Stimulated activated naive CD4-positive, alpha-beta T cell treated with Interleukin-2 at 50 U/mL for 16 hours (primary cell): Measurements from ENCODE around the gene DNM3.

Experiments used
- DNase-seq: peaks from one replicate; lab custom pipeline; 2025; lab: John Stamatoyannopoulos, UW

DNM3 gene

DNA sequence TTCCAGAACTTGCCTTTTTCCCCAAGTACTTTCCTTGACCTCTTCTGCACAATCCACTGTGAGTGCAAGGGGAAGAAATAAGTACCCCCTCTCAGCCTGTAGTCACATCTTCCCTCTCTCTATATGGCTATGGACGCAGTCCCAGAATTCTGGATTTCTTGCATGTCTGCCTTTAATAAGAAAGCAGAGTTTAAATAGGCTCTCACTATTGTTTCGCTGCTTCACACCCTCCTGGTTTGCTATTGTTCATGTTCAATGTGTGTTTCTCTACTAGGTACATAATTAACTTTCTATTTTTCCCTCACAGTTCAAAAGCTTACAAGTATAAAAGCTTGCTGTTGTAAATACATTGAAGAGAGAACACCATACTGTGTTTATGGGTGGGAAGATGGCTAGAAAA lies 397.7 kb downstream of the DNM3 start:
- DNase-seq = no peak

DNA sequence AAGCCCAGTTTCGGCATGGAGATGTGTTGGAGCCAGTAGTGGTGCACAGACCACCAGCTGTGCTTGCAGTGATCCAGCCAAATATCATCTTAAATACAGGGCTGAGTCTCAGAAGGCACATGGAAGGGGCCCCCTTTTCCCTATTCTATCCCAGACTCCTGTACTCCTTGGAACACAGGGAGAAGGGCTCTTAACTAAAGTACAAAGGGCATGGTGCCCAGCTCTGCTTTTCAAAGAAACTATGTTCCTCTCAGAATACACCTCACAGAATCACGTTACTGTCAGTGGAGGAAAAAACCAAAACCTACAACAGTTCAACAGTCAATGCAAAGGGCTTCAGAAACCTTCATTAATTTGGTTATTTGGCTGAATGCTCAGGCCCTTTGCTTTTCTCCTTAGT lies 398.6 kb downstream of the DNM3 start:
- no peak for DNase-seq

GRCh38 chr1:172241540-172241939 lies 400.2 kb downstream of the DNM3 start:
- DNase-seq = no peak

- no peak for DNase-seq
Measured at GRCh38 chr1:172244865-172245264, 403.6 kb downstream of the DNM3 start.

DNA sequence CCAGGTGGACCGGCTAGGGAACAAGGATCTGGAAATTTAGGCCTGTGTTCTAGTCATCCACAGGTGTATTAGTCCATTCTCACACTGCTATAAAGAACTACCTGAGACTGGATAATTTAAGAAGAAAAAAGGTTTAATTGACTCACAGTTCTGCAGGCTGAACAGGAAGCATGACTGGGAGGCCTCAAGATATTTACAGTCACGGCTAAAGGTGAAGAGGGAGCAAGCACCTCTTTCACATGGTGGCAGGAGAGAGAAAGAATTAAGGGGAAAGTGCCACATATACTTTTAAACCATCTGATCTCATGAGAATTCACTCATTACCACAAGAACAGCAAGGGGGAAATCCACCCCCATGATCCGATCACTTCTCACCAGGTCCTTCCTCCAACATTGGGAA lies 404.5 kb downstream of the DNM3 start:
- no peak for DNase-seq

DNA sequence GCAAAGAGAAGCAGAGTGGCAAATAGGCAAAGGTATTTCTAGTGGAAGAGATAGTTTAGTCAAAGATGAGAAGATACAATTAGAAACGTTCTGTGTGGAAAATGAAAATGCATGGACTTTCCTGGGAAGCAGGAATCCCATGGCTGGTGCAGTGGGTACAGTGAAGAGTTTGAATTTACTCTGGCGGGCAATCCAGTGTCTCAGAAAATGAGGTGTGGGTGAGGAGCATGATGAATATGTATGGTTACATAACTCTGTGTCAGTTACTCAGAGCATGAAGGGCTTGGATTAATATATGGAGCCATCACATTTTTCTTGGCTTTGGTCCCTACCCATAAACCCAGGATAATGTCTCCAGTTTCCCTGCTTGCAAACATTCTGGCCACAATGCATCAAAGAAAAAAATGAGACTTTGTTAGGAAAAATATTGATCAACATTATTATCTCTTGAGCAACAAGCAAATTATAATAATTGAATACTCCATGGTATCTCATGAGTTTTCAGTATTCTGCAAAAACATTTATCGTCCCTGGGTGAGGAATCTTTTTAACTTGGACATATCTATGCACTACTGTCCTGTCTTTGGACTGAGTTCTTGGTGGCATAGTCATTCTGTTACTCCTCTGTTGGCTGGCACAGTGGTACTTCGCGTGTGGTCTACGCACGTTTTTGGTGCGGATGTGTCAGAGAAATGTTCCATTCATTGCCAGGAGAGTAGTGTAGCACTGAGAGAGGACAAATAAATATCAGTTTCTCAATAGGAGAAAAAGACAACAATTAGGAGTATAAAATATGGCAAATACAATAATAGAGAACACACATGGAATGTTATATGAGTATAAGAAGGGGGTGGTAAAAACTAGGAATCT lies 405.5 kb downstream of the DNM3 start:
- no peak for DNase-seq

DNA sequence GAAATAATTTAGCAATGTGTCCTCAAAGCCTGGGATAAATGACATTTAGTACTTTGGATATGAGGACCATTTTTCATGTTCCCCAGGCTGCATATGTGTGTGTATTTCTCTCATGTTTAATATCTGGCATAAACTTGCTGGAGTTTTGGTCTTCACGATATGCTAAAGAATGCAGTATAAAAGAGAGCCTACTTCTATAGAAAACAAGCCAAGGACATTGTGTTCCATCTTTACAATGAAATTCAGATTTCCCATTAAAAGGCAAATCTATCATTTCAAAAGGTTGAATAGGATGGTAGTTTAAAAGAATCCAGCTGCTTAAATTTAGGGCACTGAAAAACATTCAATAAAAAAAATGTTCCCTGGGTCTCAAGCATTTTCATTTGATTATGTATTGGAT lies 410.2 kb downstream of the DNM3 start:
- DNase-seq = no peak

DNA sequence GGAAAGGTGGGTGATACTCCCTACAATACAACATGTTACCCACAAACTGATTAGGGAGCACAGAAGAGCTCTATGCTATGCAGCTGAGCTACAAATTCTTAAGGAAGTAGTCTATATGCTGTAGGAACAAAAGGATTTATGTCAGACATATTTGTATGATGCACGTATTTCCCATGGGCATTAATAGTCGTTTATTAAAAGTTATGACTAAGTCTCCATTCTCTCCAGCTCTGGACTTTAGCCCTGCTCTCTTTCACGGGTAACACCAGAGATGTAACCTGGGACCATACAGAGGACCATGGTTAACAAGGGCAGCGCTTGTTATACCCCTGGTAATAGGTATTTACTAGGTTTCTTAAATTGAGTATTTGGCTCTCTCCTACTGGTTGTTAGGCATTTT lies 411.0 kb downstream of the DNM3 start:
- no peak for DNase-seq

GRCh38 chr1:172252958-172253357 lies 411.7 kb downstream of the DNM3 start:
- DNase-seq = no peak

DNA sequence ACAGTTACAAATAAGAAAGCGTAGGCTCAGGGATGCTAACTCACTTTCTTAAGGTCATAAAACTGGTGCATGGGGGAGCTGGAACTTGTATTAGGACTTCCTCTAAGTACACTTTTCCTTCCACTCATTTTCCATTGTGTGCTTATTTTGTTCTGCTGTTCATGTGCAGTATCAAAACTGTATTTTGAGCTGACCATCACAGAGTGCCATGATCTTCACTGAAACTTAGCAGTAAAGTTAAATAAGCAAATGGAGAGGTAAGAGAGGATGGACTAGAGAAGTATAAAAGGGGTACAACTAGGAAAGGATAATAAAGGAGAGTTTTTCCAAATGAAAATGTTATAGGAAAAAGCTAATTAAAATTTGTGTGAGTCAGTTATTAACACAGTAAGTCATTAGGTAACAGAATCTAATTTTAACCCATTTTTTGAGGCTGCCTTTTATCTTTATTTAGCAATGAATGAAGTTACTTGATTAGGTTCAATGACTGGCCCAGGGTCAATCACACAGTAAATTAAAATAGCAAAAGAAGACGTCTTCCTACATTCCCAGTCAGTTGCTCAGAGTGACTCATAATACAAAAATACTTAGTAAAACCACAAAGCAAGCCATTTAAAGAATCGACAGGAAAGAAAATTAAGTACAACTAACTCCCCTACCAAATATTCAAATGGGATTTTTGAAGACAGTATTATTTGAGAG lies 413.4 kb downstream of the DNM3 start:
- DNase-seq = no peak

DNA sequence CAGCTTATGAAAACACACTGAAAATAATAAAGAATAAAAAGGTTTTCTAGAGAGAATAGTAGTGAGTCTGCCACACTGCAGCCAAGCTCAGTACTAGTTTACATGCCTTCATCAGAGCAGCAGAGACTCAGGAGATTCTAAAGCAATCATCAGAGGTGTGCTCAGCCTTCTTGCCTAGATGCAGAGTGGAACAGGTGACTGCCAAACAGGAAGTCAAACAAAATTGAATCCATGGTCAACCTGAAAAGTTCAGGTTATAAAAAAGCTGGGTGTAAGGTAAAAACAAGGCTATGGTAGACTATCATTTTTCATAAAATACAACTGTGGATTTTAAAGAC lies 413.9 kb downstream of the DNM3 start:
- no peak for DNase-seq

DNA sequence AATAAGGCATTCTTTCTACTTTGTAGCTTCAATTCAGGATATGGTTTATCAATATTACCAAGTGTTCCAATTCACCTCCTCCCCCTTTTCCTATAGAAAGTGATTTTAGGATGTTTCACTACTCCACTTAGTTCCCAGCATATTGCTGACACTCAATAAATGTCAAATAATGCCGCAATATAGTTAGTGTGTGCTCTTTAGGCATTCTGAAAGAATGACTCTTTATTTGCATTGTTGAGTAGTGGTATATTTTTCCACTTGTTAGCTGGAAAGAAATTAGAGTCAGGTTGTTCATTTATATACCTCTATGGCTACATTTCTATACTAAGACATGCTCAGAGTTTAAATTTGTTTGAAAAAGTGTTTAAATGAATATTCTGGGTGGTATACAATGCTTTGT lies 424.6 kb downstream of the DNM3 start:
- no peak for DNase-seq

DNA sequence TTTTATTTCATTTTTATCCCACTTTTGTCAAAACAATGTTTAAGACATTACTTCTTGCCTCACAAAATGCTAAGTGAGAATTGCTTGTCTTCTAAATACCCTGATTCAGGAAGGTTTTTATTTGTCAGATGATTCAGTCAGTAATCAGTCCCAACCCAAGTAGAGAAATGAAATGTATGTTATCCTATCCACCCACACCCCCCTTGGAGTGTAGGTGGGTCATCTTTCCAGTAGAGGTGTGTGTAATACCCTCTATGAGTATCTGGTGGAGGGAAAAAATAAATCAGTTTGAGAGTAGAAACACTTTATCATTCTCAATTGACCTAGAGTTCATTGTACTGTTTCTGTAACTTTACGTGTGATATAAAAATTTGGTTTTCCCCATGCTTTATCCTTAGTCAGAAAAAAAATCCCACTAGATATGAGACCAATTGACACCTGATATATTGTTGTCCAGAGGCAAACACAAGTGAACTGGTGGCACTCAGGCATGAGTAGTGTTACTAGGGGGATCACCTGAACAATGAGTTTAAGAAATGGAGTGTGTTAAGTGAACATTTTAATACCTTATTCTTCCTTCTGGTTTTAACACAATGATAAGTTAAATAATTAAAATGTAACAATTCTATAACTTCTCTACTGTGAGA lies 425.4 kb downstream of the DNM3 start:
- DNase-seq = peak; percentile 59

DNA sequence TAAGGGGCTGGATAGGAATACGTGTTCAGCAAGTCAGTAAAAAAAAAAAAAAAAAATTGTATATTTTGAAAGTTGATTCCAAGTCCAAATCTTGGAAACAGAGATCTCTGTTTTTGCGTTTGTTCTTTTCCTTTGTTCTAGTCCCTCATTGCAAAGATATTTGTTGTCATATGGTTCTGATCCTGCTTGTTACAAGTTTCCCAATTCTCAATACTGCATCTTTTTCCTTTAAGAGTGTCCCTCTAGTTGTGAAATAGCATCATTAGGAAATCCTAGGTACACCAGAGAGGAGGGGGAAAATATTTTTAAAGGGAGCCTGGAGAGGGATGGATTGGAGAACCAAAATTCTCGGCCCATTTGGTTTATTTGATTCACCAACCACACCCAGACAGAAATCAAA lies 426.9 kb downstream of the DNM3 start:
- DNase-seq = no peak

DNA sequence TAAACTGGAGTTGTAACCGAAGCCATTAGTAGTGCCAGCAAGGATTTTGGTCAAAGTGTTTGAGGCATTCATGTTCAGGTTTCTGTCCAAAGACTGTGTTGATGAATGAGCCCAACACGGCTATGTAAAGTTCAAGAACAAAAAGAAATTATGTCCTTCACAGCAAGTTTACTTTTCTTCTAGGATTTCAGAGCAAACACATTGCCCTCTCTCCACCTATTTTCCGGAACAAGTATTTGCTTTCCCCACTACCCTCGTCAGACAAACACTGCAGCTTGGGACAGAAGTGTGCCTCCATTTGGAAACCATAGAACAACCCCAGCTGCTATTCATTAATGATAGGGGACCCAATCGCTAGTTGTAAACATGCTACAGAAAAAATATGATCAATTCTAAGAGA lies 427.8 kb downstream of the DNM3 start:
- DNase-seq = no peak

GRCh38 chr1:172269644-172270043 lies 428.3 kb downstream of the DNM3 start:
- DNase-seq = no peak

DNA sequence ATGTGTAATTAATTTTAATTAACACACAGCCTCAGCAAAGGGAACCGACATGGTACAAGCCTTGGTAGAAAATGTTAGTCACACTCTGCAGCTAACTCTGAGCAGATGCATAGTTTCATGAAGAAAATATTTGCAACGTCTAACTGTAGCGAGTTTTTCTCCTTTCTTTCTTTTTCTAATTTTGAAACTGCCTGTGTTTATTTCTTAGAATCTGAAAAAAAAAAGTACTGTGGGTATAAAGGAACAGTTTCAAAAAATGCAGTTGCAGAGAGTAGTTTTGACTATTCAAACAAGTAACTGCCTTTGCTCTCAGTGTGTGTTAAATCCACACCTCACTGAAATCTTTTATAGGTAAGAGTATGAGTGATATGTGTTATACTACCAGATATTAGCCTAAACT lies 429.3 kb downstream of the DNM3 start:
- no peak for DNase-seq

GRCh38 chr1:172272087-172272486 lies 430.8 kb downstream of the DNM3 start:
- DNase-seq = no peak

- no peak for DNase-seq
Measured at GRCh38 chr1:172273647-172274396, 432.5 kb downstream of the DNM3 start.

DNA sequence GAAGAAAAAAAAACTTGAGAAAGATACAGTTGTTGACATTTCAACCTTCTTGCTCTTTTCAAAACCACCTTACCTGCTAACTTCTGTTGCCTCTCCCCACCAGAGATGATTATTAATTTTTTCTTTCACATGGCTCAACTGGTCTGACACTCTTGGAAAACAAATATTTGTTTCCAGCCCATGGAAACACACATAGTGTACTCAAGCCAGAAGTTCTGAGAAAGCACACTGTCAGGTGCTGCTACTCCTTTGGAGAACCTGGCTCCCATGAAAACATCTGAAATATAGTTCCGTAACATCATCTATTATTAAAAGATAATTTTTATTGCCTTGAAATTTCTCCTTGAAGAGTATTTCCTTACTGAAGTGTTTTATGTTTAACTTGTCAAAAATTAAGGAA lies 434.2 kb downstream of the DNM3 start:
- DNase-seq = no peak

GRCh38 chr1:172276120-172276818 lies 435.0 kb downstream of the DNM3 start:
- DNase-seq = no peak

DNA sequence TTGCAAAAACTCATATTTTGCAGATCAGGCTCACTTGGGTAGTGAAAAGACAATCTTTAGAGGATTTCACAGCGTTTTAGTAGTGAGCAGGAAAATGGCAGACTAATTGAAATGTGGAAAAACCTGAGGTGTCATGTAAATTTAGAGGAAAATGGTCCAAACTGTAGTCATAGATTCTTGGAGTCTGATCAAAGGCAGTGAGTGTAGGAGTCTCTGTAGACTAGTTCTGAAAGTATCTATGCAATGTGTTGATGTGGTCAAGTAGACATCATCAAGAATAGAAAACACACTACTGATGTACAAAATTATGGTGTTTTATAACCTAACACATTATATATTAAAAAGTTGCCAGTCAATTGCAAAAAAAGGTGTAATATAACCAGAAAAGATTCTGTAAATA lies 436.0 kb downstream of the DNM3 start:
- no peak for DNase-seq
